Activated naive CD8-positive, alpha-beta T cell (primary cell): Measurements from ENCODE around the gene LRRC49.

Experiments used
- H3K27ac Mint-ChIP-seq: one replicate; pipeline ENCODE4 v1.8.0; 2021; ENCODE audit warnings: mixed read lengths
- H3K27me3 Mint-ChIP-seq: one replicate; pipeline ENCODE4 v1.8.0; 2021; ENCODE audit warnings: mixed read lengths
- H3K36me3 Mint-ChIP-seq: one replicate; pipeline ENCODE4 v1.8.0; 2021; ENCODE audit warnings: mixed read lengths
- H3K4me1 Mint-ChIP-seq: one replicate; pipeline ENCODE4 v1.8.0; 2021; ENCODE audit warnings: low read depth, mixed read lengths
- H3K4me3 Mint-ChIP-seq: one replicate; pipeline ENCODE4 v1.8.0; 2021; ENCODE audit warnings: mild to moderate bottlenecking, mixed read lengths
- H3K9me3 Mint-ChIP-seq: one replicate; pipeline ENCODE4 v1.8.0; 2021; ENCODE audit warnings: low read depth, mixed read lengths

LRRC49 gene

GRCh38 chr15:71089801-71090200, 197.2 kb downstream of the LRRC49 start:
- Mint-ChIP-seq H3K27me3 (peaks cover 10% of the 10 kb centered on the region), H3K36me3 (peaks cover 2% of the 10 kb centered on the region), H3K9me3 (no peaks in the 10 kb centered on the region), H3K4me3 (no peak overlapping the region), H3K4me1 (no peaks in the 10 kb centered on the region), H3K27ac (no peak overlapping the region)

GRCh38 chr15:71091601-71092000, 199.0 kb downstream of the LRRC49 start:
- H3K27me3 Mint-ChIP-seq = peaks cover 8% of the 10 kb centered on the region
- no peak overlapping the region for H3K27ac Mint-ChIP-seq
- H3K4me1 Mint-ChIP-seq = no peaks in the 10 kb centered on the region
- H3K36me3 Mint-ChIP-seq = peaks cover 2% of the 10 kb centered on the region
- no peaks in the 10 kb centered on the region for H3K9me3 Mint-ChIP-seq
- no peak overlapping the region for H3K4me3 Mint-ChIP-seq

- peaks cover 2% of the 10 kb centered on the region for H3K36me3 Mint-ChIP-seq
- H3K9me3 Mint-ChIP-seq = no peaks in the 10 kb centered on the region
- H3K27me3 Mint-ChIP-seq = peaks cover 8% of the 10 kb centered on the region
- H3K4me1 Mint-ChIP-seq = no peaks in the 10 kb centered on the region
- no peak overlapping the region for H3K4me3 Mint-ChIP-seq
- no peak overlapping the region for H3K27ac Mint-ChIP-seq
Observed at GRCh38 chr15:71092056-71092600, 199.5 kb downstream of the LRRC49 start.

- Mint-ChIP-seq H3K36me3 (peaks cover 2% of the 10 kb centered on the region), H3K4me3 (no peak overlapping the region), H3K27me3 (peaks cover 8% of the 10 kb centered on the region), H3K4me1 (no peaks in the 10 kb centered on the region), H3K9me3 (no peaks in the 10 kb centered on the region), H3K27ac (no peak overlapping the region)
Observed at GRCh38 chr15:71093054-71094024, 200.7 kb downstream of the LRRC49 start.

- Mint-ChIP-seq H3K36me3 (peaks cover 2% of the 10 kb centered on the region), H3K4me3 (no peak overlapping the region), H3K27me3 (peaks cover 9% of the 10 kb centered on the region), H3K27ac (no peak overlapping the region), H3K9me3 (no peaks in the 10 kb centered on the region), H3K4me1 (no peaks in the 10 kb centered on the region)
Observed at GRCh38 chr15:71094137-71094536, 201.5 kb downstream of the LRRC49 start.

- Mint-ChIP-seq H3K4me1 (no peaks in the 10 kb centered on the region), H3K36me3 (peaks cover under 1% of the 10 kb centered on the region), H3K27me3 (peaks cover 6% of the 10 kb centered on the region), H3K4me3 (no peak overlapping the region), H3K27ac (no peak overlapping the region), H3K9me3 (no peaks in the 10 kb centered on the region)
Observed at GRCh38 chr15:71096676-71097075, 204.1 kb downstream of the LRRC49 start.

- Mint-ChIP-seq H3K9me3 (no peaks in the 10 kb centered on the region), H3K27ac (no peak overlapping the region), H3K36me3 (no peaks in the 10 kb centered on the region), H3K27me3 (peaks cover 2% of the 10 kb centered on the region), H3K4me1 (no peaks in the 10 kb centered on the region), H3K4me3 (no peak overlapping the region)
Observed at GRCh38 chr15:71097890-71098289, 205.3 kb downstream of the LRRC49 start.

- H3K9me3 Mint-ChIP-seq = no peaks in the 10 kb centered on the region
- H3K27me3 Mint-ChIP-seq = peaks cover 2% of the 10 kb centered on the region
- no peaks in the 10 kb centered on the region for H3K4me1 Mint-ChIP-seq
- no peak overlapping the region for H3K27ac Mint-ChIP-seq
- no peak overlapping the region for H3K4me3 Mint-ChIP-seq
- no peaks in the 10 kb centered on the region for H3K36me3 Mint-ChIP-seq
Observed at GRCh38 chr15:71098920-71099319, 206.3 kb downstream of the LRRC49 start.
